HG02610 (cell line): Measurements from ENCODE around the gene TMEM252.

Experiments used
- ATAC-seq: cut with Tn5 transposase; IDR thresholded peaks from one replicate; pipeline ENCODE4 v1.9.1; 2021; ENCODE audit warnings: mild to moderate bottlenecking, moderate library complexity; ENCODE audit not compliant: unreplicated experiment

TMEM252 gene

GRCh38 chr9:68540712-68541535, at the start of gene TMEM252:
Gene TMEM252 (minus strand): TSS chr9:68540883. CDS start chr9:68540814, 69 bp downstream.
- ATAC-seq: no peak

- no peak for ATAC-seq
These were observed 44.5 kb upstream of the TMEM252 start for GRCh38 chr9:68585034-68585761.

GRCh38 chr9:68584189-68585033, 43.7 kb upstream of the TMEM252 start:
- ATAC-seq: peak; percentile 87

GRCh38 chr9:68581696-68582095, 41.0 kb upstream of the TMEM252 start:
- no peak for ATAC-seq

GRCh38 chr9:68577774-68578591, 37.3 kb upstream of the TMEM252 start:
- peak; percentile 87 for ATAC-seq

- no peak for ATAC-seq
These were observed 35.1 kb upstream of the TMEM252 start for GRCh38 chr9:68575817-68576216.

GRCh38 chr9:68574150-68574549, 33.5 kb upstream of the TMEM252 start:
- ATAC-seq: no peak

- no peak for ATAC-seq
These were observed 26.9 kb upstream of the TMEM252 start for GRCh38 chr9:68567565-68567964.

- ATAC-seq: no peak
These were observed 21.8 kb upstream of the TMEM252 start for GRCh38 chr9:68562461-68562860.

GRCh38 chr9:68560071-68560844, 19.6 kb upstream of the TMEM252 start:
- peak; percentile 54 for ATAC-seq

- no peak for ATAC-seq
These were observed 17.9 kb upstream of the TMEM252 start for GRCh38 chr9:68558545-68558944.

GRCh38 chr9:68555437-68556150, 14.9 kb upstream of the TMEM252 start:
- ATAC-seq: no peak

- ATAC-seq: no peak
These were observed 12.2 kb upstream of the TMEM252 start for GRCh38 chr9:68552700-68553476.

GRCh38 chr9:68551191-68551590, 10.5 kb upstream of the TMEM252 start:
- ATAC-seq: no peak

- no peak for ATAC-seq
These were observed 7.6 kb upstream of the TMEM252 start for GRCh38 chr9:68548241-68548640.

GRCh38 chr9:68547417-68547816, 6.7 kb upstream of the TMEM252 start:
- no peak for ATAC-seq

GRCh38 chr9:68546596-68547390, 6.1 kb upstream of the TMEM252 start:
- ATAC-seq: peak; percentile 76
